ENCODE results near the gene ATP4B.

The ATP4B gene

GRCh38 chr13:113605866-113606438, 52.0 kb downstream of the ATP4B start:
- DNase-seq (ENCODE audit: insufficient read length, low spot score) (no peak), FAIRE-seq (no peak)
- no peak for TF ChIP-seq POLR2AphosphoS5 (IDR thresholded peaks at IDR 0.05; ENCODE audit: low read depth, low read length)
- TF ChIP-seq POU2F2 (IDR thresholded peaks at IDR 0.05; ENCODE audit: low read depth, low read length), result no peak
- no peak for TF ChIP-seq TAF1 (IDR thresholded peaks at IDR 0.05; ENCODE audit: low read depth, low read length)
- no peak for TF ChIP-seq POLR2A (IDR thresholded peaks at IDR 0.05; ENCODE audit: low read depth, low read length)

GRCh38 chr13:113605461-113605860, 52.5 kb downstream of the ATP4B start:
- DNase-seq (ENCODE audit: insufficient read length, low spot score), result no peak
- TF ChIP-seq POU2F2 (IDR thresholded peaks at IDR 0.05; ENCODE audit: low read depth, low read length), result no peak
- no peak for TF ChIP-seq TAF1 (IDR thresholded peaks at IDR 0.05; ENCODE audit: low read depth, low read length)
- no peak for TF ChIP-seq PAX5 (IDR thresholded peaks at IDR 0.05; ENCODE audit: insufficient read depth, low read length, severe bottlenecking)
- TF ChIP-seq SPI1 (IDR thresholded peaks at IDR 0.05; ENCODE audit: low read depth, low read length), result no peak
- no peak for TF ChIP-seq POLR2AphosphoS5 (IDR thresholded peaks at IDR 0.05; ENCODE audit: low read depth, low read length)
- no peak for TF ChIP-seq POLR2A (IDR thresholded peaks at IDR 0.05; ENCODE audit: low read depth, low read length)
- no peak for FAIRE-seq

- DNase-seq (ENCODE audit: insufficient read length, low spot score) (peak; percentile 57), FAIRE-seq (no peak)
- TF ChIP-seq PAX5 (IDR thresholded peaks at IDR 0.05; ENCODE audit: insufficient read depth, low read length, severe bottlenecking), result no peak
- no peak for TF ChIP-seq POLR2A (IDR thresholded peaks at IDR 0.05; ENCODE audit: low read depth, low read length)
- no peak for TF ChIP-seq POLR2AphosphoS5 (IDR thresholded peaks at IDR 0.05; ENCODE audit: low read depth, low read length)
- TF ChIP-seq SPI1 (IDR thresholded peaks at IDR 0.05; ENCODE audit: low read depth, low read length), result no peak
- TF ChIP-seq POU2F2 (IDR thresholded peaks at IDR 0.05; ENCODE audit: low read depth, low read length), result no peak
- no peak for TF ChIP-seq TAF1 (IDR thresholded peaks at IDR 0.05; ENCODE audit: low read depth, low read length)
Observed at GRCh38 chr13:113604186-113604585, 53.8 kb downstream of the ATP4B start.

- FAIRE-seq, result no peak
- no peak for TF ChIP-seq PAX5 (IDR thresholded peaks at IDR 0.05; ENCODE audit: insufficient read depth, low read length, severe bottlenecking)
Observed at GRCh38 chr13:113603116-113603710, 54.8 kb downstream of the ATP4B start.

GRCh38 chr13:113602291-113602988, 55.6 kb downstream of the ATP4B start:
- FAIRE-seq (no peak), DNase-seq (ENCODE audit: insufficient read length, low spot score) (no peak)
- TF ChIP-seq SPI1 (IDR thresholded peaks at IDR 0.05; ENCODE audit: low read depth, low read length), result no peak
- TF ChIP-seq POU2F2 (IDR thresholded peaks at IDR 0.05; ENCODE audit: low read depth, low read length), result no peak
- no peak for TF ChIP-seq TAF1 (IDR thresholded peaks at IDR 0.05; ENCODE audit: low read depth, low read length)
- no peak for TF ChIP-seq POLR2AphosphoS5 (IDR thresholded peaks at IDR 0.05; ENCODE audit: low read depth, low read length)
- no peak for TF ChIP-seq PAX5 (IDR thresholded peaks at IDR 0.05; ENCODE audit: insufficient read depth, low read length, severe bottlenecking)
- TF ChIP-seq POLR2A (IDR thresholded peaks at IDR 0.05; ENCODE audit: low read depth, low read length), result no peak

More at GRCh38 chr13:113603116-113603710, 54.8 kb downstream of the ATP4B start:
- DNase-seq (ENCODE audit: insufficient read length, low spot score), result no peak

GRCh38 chr13:113601166-113602070, 56.6 kb downstream of the ATP4B start:
- FAIRE-seq (no peak), DNase-seq (ENCODE audit: insufficient read length, low spot score) (no peak)
- TF ChIP-seq SPI1 (IDR thresholded peaks at IDR 0.05; ENCODE audit: low read depth, low read length) (no peak), POU2F2 (IDR thresholded peaks at IDR 0.05; ENCODE audit: low read depth, low read length) (no peak), POLR2A (IDR thresholded peaks at IDR 0.05; ENCODE audit: low read depth, low read length) (no peak), PAX5 (IDR thresholded peaks at IDR 0.05; ENCODE audit: insufficient read depth, low read length, severe bottlenecking) (no peak), TAF1 (IDR thresholded peaks at IDR 0.05; ENCODE audit: low read depth, low read length) (no peak), POLR2AphosphoS5 (IDR thresholded peaks at IDR 0.05; ENCODE audit: low read depth, low read length) (no peak)

- no peak for TF ChIP-seq POLR2AphosphoS5 (IDR thresholded peaks at IDR 0.05; ENCODE audit: low read depth, low read length)
- TF ChIP-seq POU2F2 (IDR thresholded peaks at IDR 0.05; ENCODE audit: low read depth, low read length), result no peak
- TF ChIP-seq POLR2A (IDR thresholded peaks at IDR 0.05; ENCODE audit: low read depth, low read length), result no peak
- no peak for TF ChIP-seq PAX5 (IDR thresholded peaks at IDR 0.05; ENCODE audit: insufficient read depth, low read length, severe bottlenecking)
- TF ChIP-seq TAF1 (IDR thresholded peaks at IDR 0.05; ENCODE audit: low read depth, low read length), result no peak
- no peak for TF ChIP-seq SPI1 (IDR thresholded peaks at IDR 0.05; ENCODE audit: low read depth, low read length)
- DNase-seq (ENCODE audit: insufficient read length, low spot score) (no peak), FAIRE-seq (no peak)
Observed at GRCh38 chr13:113599391-113599790, 58.6 kb downstream of the ATP4B start.

Measured in GM12891 (cell line).